T-cell (primary cell): Measurements from ENCODE around the gene BLMH. TPM values are rescaled to one million over a fixed set of nuclear protein-coding genes. Genes with fewer than 3 reads are reported as not detected.

Source experiments
- ATAC-seq, 4 experiments: fragments of 200-7000 bp in 3 of 4; fragments of 150-1000 bp in 1 of 4; cut with Tn5 transposase; replicated peaks in 1 of 4; 1 replicate in 3 of 4; 2 replicates in 1 of 4; pipeline ENCODE4 v1.10.0; 2021; ENCODE audit warnings: moderate library complexity in 3 of 4, mild to moderate bottlenecking in 2 of 4, moderate number of reproducible peaks in 1 of 4
- CTCF ChIA-PET, 2 donors: fragments of 300-600 bp; sonication (Branson Sonifier 250); formaldehyde crosslinking; loops; one replicate each; lab custom pipeline; 2022; ENCODE audit warnings: antibody characterized with exemption in 2 of 2; lab: Charles Lee
- POLR2A ChIA-PET, 2 donors: fragments of 300-600 bp; sonication (Branson Sonifier 250); formaldehyde crosslinking; loops; one replicate each; lab custom pipeline; 2022; ENCODE audit warnings: antibody characterized with exemption in 2 of 2; lab: Charles Lee
- DNase-seq, 35 experiments: peaks; one replicate each; pipeline versions ENCODE4 v3.0.0 to v3.0.0-alpha.2; 2013 to 2023
- H3K27ac ChIP-seq: one replicate; pipeline ENCODE4 v1.5.1; 2013; ENCODE audit warnings: low read length
- H3K27me3 ChIP-seq, 2 experiments: replicated peaks in 1 of 2; 1 replicate in 1 of 2; 2 replicates in 1 of 2; pipeline versions ENCODE4 v1.6.1 to v1.7.0; 2013; ENCODE audit warnings: low read length in 1 of 2, mixed read lengths in 1 of 2; ENCODE audit not compliant: control insufficient read depth in 2 of 2, insufficient read depth in 2 of 2; ENCODE audit errors: extremely low read depth in 1 of 2
- H3K36me3 ChIP-seq, 2 donors: 1 replicate in 1 of 2; 2 replicates in 1 of 2; pipeline versions ENCODE4 v1.6.1 to v1.7.0; 2013; ENCODE audit warnings: low read length in 1 of 2; ENCODE audit not compliant: control insufficient read depth in 2 of 2, insufficient read depth in 1 of 2; ENCODE audit errors: extremely low read depth in 1 of 2
- H3K4me1 ChIP-seq, 2 experiments: 1 replicate in 1 of 2; 2 replicates in 1 of 2; pipeline versions ENCODE4 v1.6.1 to v1.7.0; 2013; ENCODE audit warnings: low read length in 2 of 2, mixed read lengths in 1 of 2; ENCODE audit not compliant: insufficient read depth in 2 of 2, control insufficient read depth in 1 of 2; ENCODE audit errors: extremely low read depth in 1 of 2
- H3K4me3 ChIP-seq, 2 donors: 1 replicate in 1 of 2; 2 replicates in 1 of 2; pipeline versions ENCODE4 v1.5.1 to v1.7.0; 2013; ENCODE audit warnings: mild to moderate bottlenecking in 2 of 2, low read length in 1 of 2, moderate library complexity in 1 of 2; ENCODE audit not compliant: control insufficient read depth in 1 of 2; ENCODE audit errors: extremely low read depth in 1 of 2
- H3K9me3 ChIP-seq: 2 replicates; pipeline ENCODE4 v1.7.0; 2013
- H3K27ac Mint-ChIP-seq, 2 donors: one replicate each; pipeline ENCODE4 v1.8.0; 2020 to 2021; ENCODE audit warnings: mild to moderate bottlenecking in 2 of 2, mixed read lengths in 2 of 2
- H3K27me3 Mint-ChIP-seq, 2 donors: one replicate each; pipeline ENCODE4 v1.8.0; 2021 to 2022; ENCODE audit warnings: mixed read lengths in 2 of 2
- H3K36me3 Mint-ChIP-seq: one replicate; pipeline ENCODE4 v1.8.0; 2021; ENCODE audit warnings: mixed read lengths
- H3K4me1 Mint-ChIP-seq, 3 donors: one replicate each; pipeline ENCODE4 v1.8.0; 2020 to 2022; ENCODE audit warnings: mixed read lengths in 3 of 3, mild to moderate bottlenecking in 1 of 3
- H3K4me3 Mint-ChIP-seq, 3 donors: one replicate each; pipeline ENCODE4 v1.8.0; 2020 to 2022; ENCODE audit warnings: mild to moderate bottlenecking in 3 of 3, mixed read lengths in 3 of 3, moderate library complexity in 3 of 3
- H3K9me3 Mint-ChIP-seq, 3 donors: one replicate each; pipeline ENCODE4 v1.8.0; 2020 to 2022; ENCODE audit warnings: mixed read lengths in 3 of 3
- WGBS: methylation state at CpG from one replicate; pipeline ENCODE4 v1.1.5; 2013; ENCODE audit warnings: missing lambda C conversion rate; ENCODE audit not compliant: insufficient coverage; 5-methylcytosine and 5-hydroxymethylcytosine counted together
- total RNA-seq, 35 experiments: library from RNA in 6 of 35; stranded (reverse) in 6 of 35; fragments of 120-200 nt in 1 of 35; gene quantifications; one replicate each; pipeline versions ENCODE4 v1.2.1 to v1.2.4 and lab custom pipeline; 2013 to 2026

Gene BLMH
- total RNA-seq, 5 donors from 2014 or later (not counting 1 experiment from before 2014, with no cell fraction given) = 38.8 to 60.2 (median 47.4) TPM

GRCh38 chr17:30323895-30324319 is 32.2 kb upstream of the BLMH start:
- peaks cover 22 to 56% (median 28%) of the 10 kb centered on the region in 3 donors for H3K4me1 Mint-ChIP-seq

DNA sequence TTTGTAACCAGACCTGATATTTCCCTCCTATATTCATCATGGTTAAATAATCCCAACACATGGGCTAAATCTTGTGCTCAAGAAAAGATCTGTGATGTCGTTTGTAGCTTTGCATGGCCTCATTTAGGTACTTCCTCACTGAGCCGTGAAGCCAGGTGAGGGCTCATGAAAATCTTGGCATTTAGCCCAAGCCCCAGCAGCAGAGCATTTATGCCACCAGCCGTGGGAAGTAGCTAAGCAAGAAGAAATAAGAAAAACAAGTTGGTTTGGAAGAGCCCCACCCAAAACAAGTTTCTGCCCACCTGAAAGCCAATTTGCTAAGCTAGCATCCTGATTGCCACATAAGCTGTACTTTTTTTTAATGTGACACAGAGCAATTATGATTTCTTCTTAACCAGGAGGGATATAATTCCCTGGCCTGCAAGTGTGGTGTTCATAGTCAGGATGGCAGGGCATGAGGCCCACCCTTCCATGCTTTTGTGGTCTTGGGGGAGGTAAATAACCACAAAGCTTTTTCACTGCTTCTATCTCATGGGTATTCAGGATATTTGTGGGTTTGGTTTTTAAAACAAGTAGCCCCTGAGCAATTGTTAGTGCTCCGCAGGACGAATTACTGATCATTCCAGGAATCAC is 31.6 kb upstream of the BLMH start:
- Mint-ChIP-seq H3K27me3 (no peaks in the 10 kb centered on the region), H3K4me1 (peaks cover 22 to 56% (median 28%) of the 10 kb centered on the region in 3 donors), H3K9me3 (no peaks in the 10 kb centered on the region), H3K27ac (peak overlapping the region; percentile 87 to 88), H3K4me3 (peak overlapping the region; percentile 40 to 60 (median 42)), H3K36me3 (no peaks in the 10 kb centered on the region)
- Histone ChIP-seq H3K27ac (peak overlapping the region; percentile 80), H3K4me3 (peak overlapping the region in 1 of 2 donors; percentile 11), H3K9me3 (no peaks in the 10 kb centered on the region), H3K36me3 (no peaks in the 10 kb centered on the region), H3K4me1 (peaks cover 15 to 21% of the 10 kb centered on the region in 2 experiments), H3K27me3 (no peaks in the 10 kb centered on the region)
- CTCF ChIA-PET = interaction anchor here (0.5 to 2.8 kb wide), 15 partner anchors 9 to 621 kb away, joined by 3 to 26 read pairs (median 4); partner anchors contain the start of genes BLMH (in 1 of the 2) and TMIGD1 (in 1 of the 2)
- ATAC-seq = peak; percentile 86 to 93 (median 90)
- POLR2A ChIA-PET = interaction anchor here (0.5 to 1.3 kb wide), 5 partner anchors 9 to 69 kb away, joined by 3 to 8 read pairs (median 3); partner anchors contain the start of gene BLMH (in 1 of the 2)
- peak in 34 of 35 experiments; percentile 32 to 86 (median 68) for DNase-seq
- WGBS = 0% methylated on average over 1 of the region's 5 CpGs

More at GRCh38 chr17:30323895-30324319, 32.2 kb upstream of the BLMH start:
- ATAC-seq (peak; percentile 58 to 69 (median 64)), DNase-seq (peak in 32 of 35 experiments; percentile 6 to 54 (median 25))
- Mint-ChIP-seq H3K4me3 (peak overlapping the region; percentile 40 to 60 (median 42)), H3K27me3 (no peaks in the 10 kb centered on the region), H3K36me3 (no peaks in the 10 kb centered on the region), H3K9me3 (no peaks in the 10 kb centered on the region), H3K27ac (peak overlapping the region; percentile 87 to 88)
- H3K36me3 ChIP-seq = no peaks in the 10 kb centered on the region
- peaks cover 15 to 21% of the 10 kb centered on the region in 2 experiments for H3K4me1 ChIP-seq
- H3K27me3 ChIP-seq = no peaks in the 10 kb centered on the region
- peak overlapping the region in 1 of 2 donors; percentile 11 for H3K4me3 ChIP-seq
- POLR2A ChIA-PET = interaction anchor here (0.5 to 1.3 kb wide), 4 partner anchors 8 to 743 kb away, joined by 3 to 8 read pairs (median 4); partner anchors contain the start of gene BLMH (in 1 of the 2)
- CTCF ChIA-PET = interaction anchor here (0.6 to 2.8 kb wide), 12 partner anchors 8 to 199 kb away, joined by 3 to 26 read pairs (median 5); partner anchors contain the start of genes BLMH (in 1 of the 2) and TMIGD1 (in 1 of the 2)
- H3K27ac ChIP-seq = peak overlapping the region; percentile 80
- H3K9me3 ChIP-seq = no peaks in the 10 kb centered on the region

- Histone ChIP-seq H3K36me3 (no peaks in the 10 kb centered on the region), H3K27me3 (no peaks in the 10 kb centered on the region), H3K4me1 (peaks cover 15 to 21% of the 10 kb centered on the region in 2 experiments), H3K9me3 (no peaks in the 10 kb centered on the region), H3K27ac (no peak overlapping the region), H3K4me3 (no peak overlapping the region)
- Mint-ChIP-seq H3K36me3 (no peaks in the 10 kb centered on the region), H3K9me3 (no peaks in the 10 kb centered on the region), H3K4me3 (no peak overlapping the region), H3K27me3 (no peaks in the 10 kb centered on the region), H3K27ac (peak overlapping the region; percentile 50 to 68), H3K4me1 (peaks cover 22 to 52% (median 28%) of the 10 kb centered on the region in 3 donors)
- ATAC-seq = no peak
- no peak for DNase-seq
- ChIA-PET CTCF (interaction anchor here in 1 of 2 donors (0.6 to 1.2 kb wide), 4 partner anchors 13 to 200 kb away, joined by 3 to 5 read pairs (median 3); no protein-coding TSS in a partner anchor), POLR2A (no interaction called here)
- WGBS = 94% methylated on average over 3 of the region's 4 CpGs
Measured at GRCh38 chr17:30321314-30321713, 29.6 kb upstream of the BLMH start.

- Mint-ChIP-seq H3K4me3 (no peak overlapping the region), H3K9me3 (no peaks in the 10 kb centered on the region), H3K36me3 (no peaks in the 10 kb centered on the region), H3K27me3 (no peaks in the 10 kb centered on the region), H3K27ac (no peak overlapping the region), H3K4me1 (peaks cover 5 to 29% (median 9%) of the 10 kb centered on the region in 3 donors)
- Histone ChIP-seq H3K27me3 (no peaks in the 10 kb centered on the region), H3K27ac (no peak overlapping the region), H3K4me3 (no peak overlapping the region), H3K9me3 (no peaks in the 10 kb centered on the region), H3K4me1 (peaks cover 0 to 7% of the 10 kb centered on the region in 2 experiments), H3K36me3 (no peaks in the 10 kb centered on the region)
- 86% methylated on average over 2 of the region's 3 CpGs for WGBS
- ChIA-PET POLR2A (interaction anchor here in 1 of 2 donors (0.6 kb wide), 2 partner anchors 33 to 1547 kb away, joined by 3 read pairs; no protein-coding TSS in a partner anchor), CTCF (interaction anchor here in 1 of 2 donors (0.6 kb wide), 1 partner anchor 1338 kb away, joined by 3 read pairs; no protein-coding TSS in a partner anchor)
- ATAC-seq (no peak), DNase-seq (no peak)
Measured at GRCh38 chr17:30318155-30318554, 26.4 kb upstream of the BLMH start.

DNA sequence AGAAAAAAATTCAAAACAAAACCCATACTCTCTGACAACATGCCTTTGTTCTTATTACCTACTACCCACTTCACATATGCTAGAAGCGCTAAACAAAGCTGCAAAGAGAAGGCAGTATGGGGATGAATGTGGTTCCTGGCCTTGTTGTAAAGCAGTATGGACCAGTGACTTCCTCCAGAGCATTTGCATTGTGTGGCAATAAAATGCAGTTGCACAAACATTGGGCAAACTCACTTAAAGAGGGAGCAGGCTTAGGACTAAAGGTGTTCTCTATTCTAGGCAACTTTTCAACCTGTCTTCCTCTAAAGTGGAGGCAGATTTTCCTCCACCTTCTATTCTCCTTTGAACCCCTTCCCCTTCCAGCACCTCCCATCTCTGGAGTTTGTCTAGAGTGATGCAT is 25.0 kb upstream of the BLMH start:
- peaks cover 0 to 22% (median 4%) of the 10 kb centered on the region in 3 donors for H3K4me1 Mint-ChIP-seq
- no peak overlapping the region for H3K4me3 Mint-ChIP-seq
- Histone ChIP-seq H3K36me3 (no peaks in the 10 kb centered on the region), H3K27ac (no peak overlapping the region), H3K9me3 (no peaks in the 10 kb centered on the region), H3K27me3 (no peaks in the 10 kb centered on the region), H3K4me1 (no peaks in the 10 kb centered on the region), H3K4me3 (no peak overlapping the region)
- no peak overlapping the region for H3K27ac Mint-ChIP-seq
- H3K27me3 Mint-ChIP-seq = no peaks in the 10 kb centered on the region
- ChIA-PET POLR2A (interaction anchor here in 1 of 2 donors (0.7 kb wide), 1 partner anchor 94 kb away, joined by 8 read pairs; no protein-coding TSS in a partner anchor), CTCF (interaction anchor here in 1 of 2 donors (0.8 kb wide), 1 partner anchor 20 kb away, joined by 5 read pairs; no protein-coding TSS in a partner anchor)
- no peaks in the 10 kb centered on the region for H3K9me3 Mint-ChIP-seq
- H3K36me3 Mint-ChIP-seq = no peaks in the 10 kb centered on the region
- ATAC-seq (no peak), DNase-seq (no peak)
- no CpG with 5 or more reads among the region's 1 CpG for WGBS

DNA sequence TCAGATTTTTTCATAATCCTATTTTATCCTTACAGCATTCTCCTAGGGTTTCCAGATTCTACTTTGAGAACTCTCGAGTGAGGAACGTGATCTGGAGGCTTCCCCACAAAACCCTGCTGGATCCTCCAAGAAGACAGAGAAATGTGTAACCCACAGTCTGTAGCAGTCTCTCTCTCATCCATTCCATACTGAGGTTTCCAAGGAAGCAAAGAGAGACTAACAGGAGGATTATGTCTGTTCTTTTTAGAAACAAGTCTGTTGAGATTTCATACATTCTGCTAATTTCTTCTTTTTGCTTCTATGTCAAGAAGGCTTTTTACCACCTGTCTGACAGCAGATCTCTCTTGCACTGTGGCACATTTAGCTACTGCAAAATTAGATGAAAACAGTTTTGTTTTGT is 23.4 kb upstream of the BLMH start:
- Mint-ChIP-seq H3K9me3 (no peaks in the 10 kb centered on the region), H3K36me3 (no peaks in the 10 kb centered on the region), H3K4me3 (no peak overlapping the region), H3K4me1 (peaks cover 0 to 18% (median 0%) of the 10 kb centered on the region in 3 donors), H3K27me3 (no peaks in the 10 kb centered on the region), H3K27ac (no peak overlapping the region)
- ATAC-seq = no peak
- WGBS = 100% methylated on average over 2 of the region's 2 CpGs
- POLR2A ChIA-PET = no interaction called here
- Histone ChIP-seq H3K9me3 (no peaks in the 10 kb centered on the region), H3K4me1 (no peaks in the 10 kb centered on the region), H3K27me3 (no peaks in the 10 kb centered on the region), H3K27ac (no peak overlapping the region), H3K4me3 (no peak overlapping the region), H3K36me3 (no peaks in the 10 kb centered on the region)
- CTCF ChIA-PET = no interaction called here
- no peak for DNase-seq
